ENCODE results near the gene AXL. TPM values are rescaled to one million over a fixed set of nuclear protein-coding genes. Genes with fewer than 3 reads are reported as not detected.

AXL gene
- total RNA-seq (100 to 1,000 TPM in 1 of 2 donors, 10 to 100 TPM in 1; 98.2 to 150 TPM), polyA plus RNA-seq (ENCODE audit: insufficient read depth, low read depth, low replicate concordance) (56.0 TPM)
- long read RNA-seq, donor 1, full-length matches to known transcripts = 11 of 58 reads
- long read RNA-seq, donor 1, partial matches to known transcripts = 47 of 58 reads
- long read RNA-seq, donor 1, other reads (novel, unspliced or antisense) = 0 of 58 reads
- long read RNA-seq, donor 2, full-length matches to known transcripts = 2 of 50 reads
- long read RNA-seq, donor 2, partial matches to known transcripts = 48 of 50 reads
- long read RNA-seq, donor 2, other reads (novel, unspliced or antisense) = 0 of 50 reads

DNA sequence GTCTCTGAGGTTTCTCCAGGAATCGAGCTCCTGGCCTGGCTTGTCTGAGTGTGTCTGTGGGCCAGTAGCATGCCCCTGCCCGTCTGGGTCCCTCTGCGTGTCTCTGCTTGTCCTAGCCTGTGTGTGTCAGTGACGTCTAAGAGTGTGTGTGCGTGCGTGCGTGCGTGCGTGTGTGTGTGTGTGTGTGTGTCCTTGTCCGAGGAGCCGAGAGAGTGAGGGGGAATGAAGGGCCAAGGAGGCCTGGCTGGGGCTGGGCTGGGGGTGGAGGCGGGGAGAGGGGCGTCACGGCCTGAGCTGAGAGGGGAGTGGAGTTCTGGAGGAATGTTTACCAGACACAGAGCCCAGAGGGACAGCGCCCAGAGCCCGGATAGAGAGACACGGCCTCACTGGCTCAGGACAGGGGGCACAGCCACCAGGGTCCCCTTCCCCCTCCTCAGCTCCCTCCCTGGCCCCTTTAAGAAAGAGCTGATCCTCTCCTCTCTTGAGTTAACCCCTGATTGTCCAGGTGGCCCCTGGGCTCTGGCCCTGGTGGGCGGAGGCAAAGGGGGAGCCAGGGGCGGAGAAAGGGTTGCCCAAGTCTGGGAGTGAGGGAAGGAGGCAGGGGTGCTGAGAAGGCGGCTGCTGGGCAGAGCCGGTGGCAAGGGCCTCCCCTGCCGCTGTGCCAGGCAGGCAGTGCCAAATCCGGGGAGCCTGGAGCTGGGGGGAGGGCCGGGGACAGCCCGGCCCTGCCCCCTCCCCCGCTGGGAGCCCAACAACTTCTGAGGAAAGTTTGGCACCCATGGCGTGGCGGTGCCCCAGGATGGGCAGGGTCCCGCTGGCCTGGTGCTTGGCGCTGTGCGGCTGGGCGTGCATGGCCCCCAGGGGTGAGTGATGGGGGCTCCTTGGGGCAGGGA, at the start of gene AXL:
Gene AXL, plus strand, starts transcription at position 609 of the 893 bp plus-strand sequence. Its CDS starts 170 bp downstream, at position 779.
- Histone ChIP-seq H3K27me3 (no peaks in the 10 kb centered on the region), H3K9me3 (no peaks in the 10 kb centered on the region), H3K4me1 (peaks cover 14% of the 10 kb centered on the region), H3K4me3 (peak within 1 kb of the TSS; percentile 65 to 83), H3K36me3 (ENCODE audit: low read depth, missing control alignments) (no peaks in the 10 kb centered on the region), H3K27ac (peak within 1 kb of the TSS; percentile 95)
- intact Hi-C loops (cut with DNase I; ENCODE audit: low total_unique reads) = no loop called here
- DNase-seq = peak; percentile 83
- 27 to 32% methylated on average over 30 to 31 of the region's 32 CpGs for WGBS, 2 donors
- TF ChIP-seq POLR2A (IDR thresholded peaks at IDR 0.05) = no peak
- TF ChIP-seq, protein P1, sequence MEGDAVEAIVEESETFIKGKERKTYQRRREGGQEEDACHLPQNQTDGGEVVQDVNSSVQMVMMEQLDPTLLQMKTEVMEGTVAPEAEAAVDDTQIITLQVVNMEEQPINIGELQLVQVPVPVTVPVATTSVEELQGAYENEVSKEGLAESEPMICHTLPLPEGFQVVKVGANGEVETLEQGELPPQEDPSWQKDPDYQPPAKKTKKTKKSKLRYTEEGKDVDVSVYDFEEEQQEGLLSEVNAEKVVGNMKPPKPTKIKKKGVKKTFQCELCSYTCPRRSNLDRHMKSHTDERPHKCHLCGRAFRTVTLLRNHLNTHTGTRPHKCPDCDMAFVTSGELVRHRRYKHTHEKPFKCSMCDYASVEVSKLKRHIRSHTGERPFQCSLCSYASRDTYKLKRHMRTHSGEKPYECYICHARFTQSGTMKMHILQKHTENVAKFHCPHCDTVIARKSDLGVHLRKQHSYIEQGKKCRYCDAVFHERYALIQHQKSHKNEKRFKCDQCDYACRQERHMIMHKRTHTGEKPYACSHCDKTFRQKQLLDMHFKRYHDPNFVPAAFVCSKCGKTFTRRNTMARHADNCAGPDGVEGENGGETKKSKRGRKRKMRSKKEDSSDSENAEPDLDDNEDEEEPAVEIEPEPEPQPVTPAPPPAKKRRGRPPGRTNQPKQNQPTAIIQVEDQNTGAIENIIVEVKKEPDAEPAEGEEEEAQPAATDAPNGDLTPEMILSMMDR (IDR thresholded peaks at IDR 0.05) = no peak

DNA sequence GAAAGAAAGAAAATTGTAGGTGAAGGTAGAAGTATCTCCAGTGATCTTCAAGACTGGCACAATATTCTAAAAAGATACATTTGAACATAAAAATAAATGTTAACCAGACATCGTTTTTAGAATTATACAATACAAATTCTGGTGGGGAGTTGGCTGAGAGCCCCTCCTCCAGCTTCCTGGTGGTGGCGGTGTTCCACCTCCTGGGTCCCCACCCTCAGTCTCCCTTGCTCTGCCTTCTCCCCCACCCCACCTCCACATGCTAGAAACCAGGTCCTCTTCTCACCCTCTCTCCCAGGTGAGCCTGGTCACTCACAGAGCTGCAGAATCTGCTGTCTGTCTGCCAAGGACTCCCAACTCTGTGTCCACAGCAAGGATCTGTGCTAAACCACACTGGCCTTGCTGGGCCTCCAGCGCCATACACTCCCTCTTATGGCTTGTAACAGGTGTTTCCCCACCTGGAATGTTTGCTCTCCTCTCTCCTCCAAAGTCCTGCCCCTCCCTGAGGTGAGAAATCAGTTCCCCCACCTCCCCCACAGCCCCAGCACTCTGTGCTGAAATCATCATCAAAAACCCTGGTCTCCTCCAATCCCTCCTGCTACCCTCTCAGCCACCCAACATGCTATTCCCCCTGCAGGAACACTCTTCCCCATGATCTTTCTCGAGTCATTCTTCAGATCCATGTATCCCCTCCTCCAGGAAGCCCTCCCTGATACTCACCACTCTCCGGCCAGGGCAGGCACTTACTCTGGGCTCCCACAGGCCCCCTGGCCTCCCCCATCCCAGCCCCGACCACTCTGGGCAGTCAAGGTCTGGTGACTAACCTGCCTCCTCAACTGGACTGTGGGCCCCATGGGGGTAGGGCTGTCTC, 46.5 kb upstream of the AXL start:
- H3K27ac ChIP-seq = no peak overlapping the region
- WGBS, 2 donors = 67 to 74% methylated on average over 6 of the region's 6 CpGs
- TF ChIP-seq, protein P1 (IDR thresholded peaks at IDR 0.05) = no peak
- TF ChIP-seq POLR2A (IDR thresholded peaks at IDR 0.05) = no peak
- no peaks in the 10 kb centered on the region for H3K4me1 ChIP-seq
- DNase-seq = no peak
- H3K4me3 ChIP-seq = no peak overlapping the region
- no peaks in the 10 kb centered on the region for H3K36me3 ChIP-seq (ENCODE audit: low read depth, missing control alignments)
- no peaks in the 10 kb centered on the region for H3K9me3 ChIP-seq
- H3K27me3 ChIP-seq = no peaks in the 10 kb centered on the region
- intact Hi-C loops (cut with DNase I; ENCODE audit: low total_unique reads) = no loop called here

DNA sequence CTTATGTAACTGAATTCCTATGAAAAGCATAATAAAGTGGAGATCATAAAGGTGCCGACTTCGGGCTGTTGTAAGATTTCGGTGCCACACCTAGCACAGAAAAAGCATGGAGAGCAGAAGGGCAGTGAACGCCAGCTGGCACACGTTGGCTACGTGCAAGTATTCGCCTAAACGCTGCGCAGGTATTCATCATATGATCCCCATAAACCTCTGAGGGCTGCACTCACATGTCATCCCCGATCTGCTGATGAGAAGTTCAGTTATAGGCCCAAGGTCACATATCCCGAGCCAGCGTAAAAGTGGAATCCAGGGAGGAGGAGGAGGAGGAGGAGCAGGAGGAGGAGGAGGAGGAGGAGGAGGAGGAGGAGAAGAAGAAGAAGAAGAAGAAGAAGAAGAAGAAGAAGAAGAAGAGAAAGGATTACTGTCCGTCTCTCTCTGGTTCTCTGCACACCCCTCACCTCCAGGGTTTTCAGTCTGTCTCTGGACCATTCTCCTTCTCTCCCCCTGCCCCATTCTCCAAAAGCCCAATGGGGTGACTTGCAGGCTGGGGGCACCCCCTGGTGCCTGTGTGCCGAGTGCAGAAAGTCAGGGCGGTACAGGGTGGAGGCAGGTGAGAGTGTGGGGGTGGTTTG, 44.6 kb upstream of the AXL start:
- intact Hi-C loops (cut with DNase I; ENCODE audit: low total_unique reads) = no loop called here
- no peak for TF ChIP-seq POLR2A (IDR thresholded peaks at IDR 0.05)
- TF ChIP-seq, protein P1 (IDR thresholded peaks at IDR 0.05) = no peak
- Histone ChIP-seq H3K4me3 (no peak overlapping the region), H3K27ac (no peak overlapping the region), H3K36me3 (ENCODE audit: low read depth, missing control alignments) (no peaks in the 10 kb centered on the region), H3K27me3 (no peaks in the 10 kb centered on the region), H3K4me1 (no peaks in the 10 kb centered on the region), H3K9me3 (no peaks in the 10 kb centered on the region)
- WGBS, 2 donors = 72 to 81% methylated on average over 13 to 15 of the region's 15 CpGs
- no peak for DNase-seq
